HG03025 (cell line): ENCODE results near the gene ZFHX2.

Experiments used
- ATAC-seq: cut with Tn5 transposase; IDR thresholded peaks from one replicate; pipeline ENCODE4 v1.9.1; 2021; ENCODE audit warnings: mild to moderate bottlenecking, moderate library complexity; ENCODE audit not compliant: unreplicated experiment, low FRiP score

The ZFHX2 gene

GRCh38 chr14:23523229-23524016, 28.1 kb downstream of the ZFHX2 start:
- ATAC-seq = no peak

GRCh38 chr14:23522643-23523198, 28.8 kb downstream of the ZFHX2 start:
- ATAC-seq = no peak

- no peak for ATAC-seq
Measured at GRCh38 chr14:23521785-23522640, 29.6 kb downstream of the ZFHX2 start.

GRCh38 chr14:23520899-23521533, 30.5 kb downstream of the ZFHX2 start:
- ATAC-seq = no peak

- no peak for ATAC-seq
Measured at GRCh38 chr14:23518709-23519108, 32.9 kb downstream of the ZFHX2 start.

GRCh38 chr14:23517650-23518326, 33.8 kb downstream of the ZFHX2 start:
- ATAC-seq = no peak

GRCh38 chr14:23514644-23514957, 37.0 kb downstream of the ZFHX2 start:
- no peak for ATAC-seq

GRCh38 chr14:23513818-23514643, 37.5 kb downstream of the ZFHX2 start:
- ATAC-seq = no peak

GRCh38 chr14:23513005-23513817, 38.4 kb downstream of the ZFHX2 start:
- ATAC-seq = no peak

- ATAC-seq = no peak
Measured at GRCh38 chr14:23512156-23512555, 39.4 kb downstream of the ZFHX2 start.

- ATAC-seq = no peak
Measured at GRCh38 chr14:23494223-23494622, 57.3 kb downstream of the ZFHX2 start.

- ATAC-seq = no peak
Measured at GRCh38 chr14:23492618-23493272, 58.8 kb downstream of the ZFHX2 start.

- ATAC-seq = no peak
Measured at GRCh38 chr14:23487216-23487615, 64.3 kb downstream of the ZFHX2 start.

GRCh38 chr14:23486036-23486435, 65.5 kb downstream of the ZFHX2 start:
- no peak for ATAC-seq

- ATAC-seq = no peak
Measured at GRCh38 chr14:23485326-23485725, 66.2 kb downstream of the ZFHX2 start.

GRCh38 chr14:23483236-23483854, 68.2 kb downstream of the ZFHX2 start:
- no peak for ATAC-seq

- ATAC-seq = no peak
Measured at GRCh38 chr14:23482823-23483148, 68.8 kb downstream of the ZFHX2 start.
